ENCODE results near the gene POPDC2. TPM values are rescaled to one million over a fixed set of nuclear protein-coding genes. Genes with fewer than 3 reads are reported as not detected.

POPDC2 gene
- total and polyA plus RNA-seq, 7 donors = 30.7 to 205 (median 137) TPM

GRCh38 chr3:119652306-119653033, 7.9 kb downstream of the POPDC2 start:
- Histone ChIP-seq H3K4me3 (peak overlapping the region; percentile 39), H3K27ac (peak overlapping the region; percentile 97), H3K4me1 (peaks cover 74% of the 10 kb centered on the region), H3K36me3 (ENCODE audit: insufficient read depth in 1 of 2, low read depth in 1 of 2) (peaks cover 3 to 59% of the 10 kb centered on the region in 2 donors), H3K27me3 (ENCODE audit: insufficient read depth in 3 of 3, low read length in 2 of 3) (no peaks in the 10 kb centered on the region), H3K9me3 (no peaks in the 10 kb centered on the region)
- TF ChIP-seq, protein P1, sequence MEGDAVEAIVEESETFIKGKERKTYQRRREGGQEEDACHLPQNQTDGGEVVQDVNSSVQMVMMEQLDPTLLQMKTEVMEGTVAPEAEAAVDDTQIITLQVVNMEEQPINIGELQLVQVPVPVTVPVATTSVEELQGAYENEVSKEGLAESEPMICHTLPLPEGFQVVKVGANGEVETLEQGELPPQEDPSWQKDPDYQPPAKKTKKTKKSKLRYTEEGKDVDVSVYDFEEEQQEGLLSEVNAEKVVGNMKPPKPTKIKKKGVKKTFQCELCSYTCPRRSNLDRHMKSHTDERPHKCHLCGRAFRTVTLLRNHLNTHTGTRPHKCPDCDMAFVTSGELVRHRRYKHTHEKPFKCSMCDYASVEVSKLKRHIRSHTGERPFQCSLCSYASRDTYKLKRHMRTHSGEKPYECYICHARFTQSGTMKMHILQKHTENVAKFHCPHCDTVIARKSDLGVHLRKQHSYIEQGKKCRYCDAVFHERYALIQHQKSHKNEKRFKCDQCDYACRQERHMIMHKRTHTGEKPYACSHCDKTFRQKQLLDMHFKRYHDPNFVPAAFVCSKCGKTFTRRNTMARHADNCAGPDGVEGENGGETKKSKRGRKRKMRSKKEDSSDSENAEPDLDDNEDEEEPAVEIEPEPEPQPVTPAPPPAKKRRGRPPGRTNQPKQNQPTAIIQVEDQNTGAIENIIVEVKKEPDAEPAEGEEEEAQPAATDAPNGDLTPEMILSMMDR (IDR thresholded peaks at IDR 0.05) = no peak
- ATAC-seq (peak; percentile 91 to 94 (median 92)), DNase-seq (peak; percentile 76 to 93)
- intact Hi-C loops (cut with DNase I) = no loop called here
- WGBS, 3 donors = 12 to 22% (median 20%) methylated on average over 7 of the region's 7 CpGs

DNA sequence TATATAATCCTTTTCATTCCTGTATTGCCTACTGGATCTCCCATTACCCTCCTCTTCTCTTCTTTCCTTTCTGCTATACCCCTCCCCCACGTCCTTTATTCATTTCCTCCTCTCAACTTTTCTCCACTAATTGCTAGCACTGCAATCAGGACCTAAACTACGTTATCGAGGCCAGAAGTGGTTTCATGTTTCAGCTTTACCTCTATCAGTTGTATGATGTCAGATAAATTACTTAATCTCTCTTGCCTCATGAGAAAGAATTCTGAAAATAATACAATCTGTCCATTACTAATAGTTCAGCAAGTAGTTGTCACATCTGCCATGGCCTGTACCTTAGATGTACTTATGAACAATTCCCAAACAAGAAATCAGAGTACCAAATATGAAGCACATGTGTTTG, 10.6 kb downstream of the POPDC2 start:
- DNase-seq (no peak), ATAC-seq (no peak)
- intact Hi-C loops (cut with DNase I) = no loop called here
- Histone ChIP-seq H3K36me3 (ENCODE audit: insufficient read depth in 1 of 2, low read depth in 1 of 2) (peaks cover 0 to 64% of the 10 kb centered on the region in 2 donors), H3K27me3 (ENCODE audit: insufficient read depth in 3 of 3, low read length in 2 of 3) (no peaks in the 10 kb centered on the region), H3K4me1 (peaks cover 83% of the 10 kb centered on the region), H3K9me3 (no peaks in the 10 kb centered on the region), H3K4me3 (peak overlapping the region; percentile 19), H3K27ac (peak overlapping the region; percentile 97)
- TF ChIP-seq, protein P1 (IDR thresholded peaks at IDR 0.05) = no peak
- WGBS, 3 donors = 32 to 39% (median 34%) methylated on average over 3 of the region's 3 CpGs

DNA sequence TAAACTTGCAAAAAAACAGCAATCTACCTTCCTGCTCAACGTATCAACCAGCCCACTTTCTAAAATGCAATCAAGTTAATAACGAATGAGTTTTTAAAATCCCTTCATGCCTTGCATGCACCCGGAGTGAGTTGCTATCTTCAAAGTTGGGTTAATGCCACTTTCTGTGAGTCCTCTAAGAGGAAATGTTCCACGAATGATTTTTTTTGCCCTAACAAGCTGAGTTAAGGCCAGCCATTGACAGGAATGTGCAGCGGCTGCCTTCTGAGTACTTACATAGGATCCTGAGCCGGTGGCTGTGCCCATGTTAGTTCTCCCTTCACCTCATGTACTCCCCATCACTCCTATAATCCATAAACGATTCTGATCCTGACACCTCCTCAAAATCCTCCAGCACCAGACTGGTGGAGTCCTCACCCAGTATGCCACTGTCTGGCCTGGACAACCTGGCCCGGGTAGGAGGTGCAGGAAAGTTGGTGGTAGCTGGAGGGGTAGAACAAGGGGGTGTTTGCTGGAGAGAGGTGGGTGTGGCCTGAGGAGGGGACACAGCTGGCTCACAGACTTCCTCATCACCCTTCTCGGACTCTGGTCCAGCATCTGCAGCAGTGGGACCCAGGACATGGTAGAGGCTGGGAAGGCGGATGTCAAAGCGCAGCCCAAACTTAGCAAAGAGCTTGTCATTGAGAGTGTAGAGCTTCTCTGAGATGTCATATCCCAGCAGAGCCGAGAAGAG, 12.4 kb downstream of the POPDC2 start:
- peaks cover 92% of the 10 kb centered on the region for H3K4me1 ChIP-seq
- H3K36me3 ChIP-seq (ENCODE audit: insufficient read depth in 1 of 2, low read depth in 1 of 2) = peaks cover 3 to 67% of the 10 kb centered on the region in 2 donors
- ATAC-seq (no peak), DNase-seq (no peak)
- TF ChIP-seq, protein P1 (IDR thresholded peaks at IDR 0.05) = no peak
- H3K27me3 ChIP-seq (ENCODE audit: insufficient read depth in 3 of 3, low read length in 2 of 3) = no peaks in the 10 kb centered on the region
- peak overlapping the region; percentile 97 for H3K27ac ChIP-seq
- peak overlapping the region; percentile 36 for H3K4me3 ChIP-seq
- intact Hi-C loops (cut with DNase I) = no loop called here
- H3K9me3 ChIP-seq = no peaks in the 10 kb centered on the region
- WGBS, 3 donors = 49 to 59% (median 49%) methylated on average over 12 of the region's 12 CpGs

GRCh38 chr3:119647171-119647570, 13.2 kb downstream of the POPDC2 start:
- intact Hi-C loops (cut with DNase I) = no loop called here
- ATAC-seq (no peak), DNase-seq (no peak)
- peaks cover 3 to 76% of the 10 kb centered on the region in 2 donors for H3K36me3 ChIP-seq (ENCODE audit: insufficient read depth in 1 of 2, low read depth in 1 of 2)
- TF ChIP-seq, protein P1 (IDR thresholded peaks at IDR 0.05) = no peak
- H3K27ac ChIP-seq = peak overlapping the region; percentile 97
- 49 to 53% (median 53%) methylated on average over 2 of the region's 2 CpGs for WGBS, 3 donors
- H3K27me3 ChIP-seq (ENCODE audit: insufficient read depth in 3 of 3, low read length in 2 of 3) = no peaks in the 10 kb centered on the region
- peaks cover 95% of the 10 kb centered on the region for H3K4me1 ChIP-seq
- H3K9me3 ChIP-seq = no peaks in the 10 kb centered on the region
- peak overlapping the region; percentile 36 for H3K4me3 ChIP-seq
